ENCODE results near the gene VPS4A. TPM values are rescaled to one million over a fixed set of nuclear protein-coding genes. Genes with fewer than 3 reads are reported as not detected.

The VPS4A gene
- total RNA-seq, 1 experiment from 2014 or later = 23.9 TPM

DNA sequence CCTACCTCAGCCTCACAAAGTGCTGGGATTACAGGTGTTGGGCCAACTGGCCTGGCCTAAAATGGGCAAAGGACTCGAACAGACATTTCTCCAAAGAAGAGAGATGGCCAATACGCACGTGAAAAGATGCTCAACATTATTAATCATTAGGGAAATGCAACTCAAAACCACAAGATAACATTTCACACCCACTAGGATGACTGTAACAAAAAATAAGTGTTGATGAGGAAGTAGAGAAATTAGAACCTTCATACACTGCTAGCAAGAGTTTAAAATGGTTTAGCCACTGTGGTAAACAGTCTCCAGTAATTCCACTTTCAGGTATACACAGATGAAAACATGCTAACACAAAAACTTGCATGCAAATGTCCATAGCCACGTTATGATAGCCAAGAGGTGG is 34.8 kb downstream of the VPS4A start:
- H3K4me1 ChIP-seq (ENCODE audit: control insufficient read depth, insufficient read depth, low read length) = peaks cover 10% of the 10 kb centered on the region; the same call in 1 of the 2 replicates
- H3K9me3 ChIP-seq (ENCODE audit: control insufficient read depth, insufficient read depth, low read depth, low read length) = no peaks in the 10 kb centered on the region
- no peak overlapping the region for H3K27ac ChIP-seq (ENCODE audit: low read length)
- TF ChIP-seq SIN3A (IDR thresholded peaks at IDR 0.05; ENCODE audit: borderline replicate concordance, insufficient read depth, low read depth, low read length) (no peak), TCF7L2 (IDR thresholded peaks at IDR 0.05; ENCODE audit: low read depth, low read length) (no peak), POLR2AphosphoS5 (IDR thresholded peaks at IDR 0.05; ENCODE audit: low read depth, low read length) (no peak)
- TF ChIP-seq, protein P1, sequence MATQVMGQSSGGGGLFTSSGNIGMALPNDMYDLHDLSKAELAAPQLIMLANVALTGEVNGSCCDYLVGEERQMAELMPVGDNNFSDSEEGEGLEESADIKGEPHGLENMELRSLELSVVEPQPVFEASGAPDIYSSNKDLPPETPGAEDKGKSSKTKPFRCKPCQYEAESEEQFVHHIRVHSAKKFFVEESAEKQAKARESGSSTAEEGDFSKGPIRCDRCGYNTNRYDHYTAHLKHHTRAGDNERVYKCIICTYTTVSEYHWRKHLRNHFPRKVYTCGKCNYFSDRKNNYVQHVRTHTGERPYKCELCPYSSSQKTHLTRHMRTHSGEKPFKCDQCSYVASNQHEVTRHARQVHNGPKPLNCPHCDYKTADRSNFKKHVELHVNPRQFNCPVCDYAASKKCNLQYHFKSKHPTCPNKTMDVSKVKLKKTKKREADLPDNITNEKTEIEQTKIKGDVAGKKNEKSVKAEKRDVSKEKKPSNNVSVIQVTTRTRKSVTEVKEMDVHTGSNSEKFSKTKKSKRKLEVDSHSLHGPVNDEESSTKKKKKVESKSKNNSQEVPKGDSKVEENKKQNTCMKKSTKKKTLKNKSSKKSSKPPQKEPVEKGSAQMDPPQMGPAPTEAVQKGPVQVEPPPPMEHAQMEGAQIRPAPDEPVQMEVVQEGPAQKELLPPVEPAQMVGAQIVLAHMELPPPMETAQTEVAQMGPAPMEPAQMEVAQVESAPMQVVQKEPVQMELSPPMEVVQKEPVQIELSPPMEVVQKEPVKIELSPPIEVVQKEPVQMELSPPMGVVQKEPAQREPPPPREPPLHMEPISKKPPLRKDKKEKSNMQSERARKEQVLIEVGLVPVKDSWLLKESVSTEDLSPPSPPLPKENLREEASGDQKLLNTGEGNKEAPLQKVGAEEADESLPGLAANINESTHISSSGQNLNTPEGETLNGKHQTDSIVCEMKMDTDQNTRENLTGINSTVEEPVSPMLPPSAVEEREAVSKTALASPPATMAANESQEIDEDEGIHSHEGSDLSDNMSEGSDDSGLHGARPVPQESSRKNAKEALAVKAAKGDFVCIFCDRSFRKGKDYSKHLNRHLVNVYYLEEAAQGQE (IDR thresholded peaks at IDR 0.05; ENCODE audit: insufficient read depth in 1 of 2, low read depth in 2 of 2, low read length in 1 of 2) = no peak
- TF ChIP-seq, protein P2, sequence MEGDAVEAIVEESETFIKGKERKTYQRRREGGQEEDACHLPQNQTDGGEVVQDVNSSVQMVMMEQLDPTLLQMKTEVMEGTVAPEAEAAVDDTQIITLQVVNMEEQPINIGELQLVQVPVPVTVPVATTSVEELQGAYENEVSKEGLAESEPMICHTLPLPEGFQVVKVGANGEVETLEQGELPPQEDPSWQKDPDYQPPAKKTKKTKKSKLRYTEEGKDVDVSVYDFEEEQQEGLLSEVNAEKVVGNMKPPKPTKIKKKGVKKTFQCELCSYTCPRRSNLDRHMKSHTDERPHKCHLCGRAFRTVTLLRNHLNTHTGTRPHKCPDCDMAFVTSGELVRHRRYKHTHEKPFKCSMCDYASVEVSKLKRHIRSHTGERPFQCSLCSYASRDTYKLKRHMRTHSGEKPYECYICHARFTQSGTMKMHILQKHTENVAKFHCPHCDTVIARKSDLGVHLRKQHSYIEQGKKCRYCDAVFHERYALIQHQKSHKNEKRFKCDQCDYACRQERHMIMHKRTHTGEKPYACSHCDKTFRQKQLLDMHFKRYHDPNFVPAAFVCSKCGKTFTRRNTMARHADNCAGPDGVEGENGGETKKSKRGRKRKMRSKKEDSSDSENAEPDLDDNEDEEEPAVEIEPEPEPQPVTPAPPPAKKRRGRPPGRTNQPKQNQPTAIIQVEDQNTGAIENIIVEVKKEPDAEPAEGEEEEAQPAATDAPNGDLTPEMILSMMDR (IDR thresholded peaks at IDR 0.05) = no peak
- no peak overlapping the region for H3K4me3 ChIP-seq (ENCODE audit: low read depth in 2 of 2, low read length in 2 of 2)
- ATAC-seq (no peak), DNase-seq (ENCODE audit: low read depth, low spot score) (no peak)
- no peaks in the 10 kb centered on the region for H3K27me3 ChIP-seq (ENCODE audit: control insufficient read depth, insufficient read depth, low read length)
- intact Hi-C loops (cut with micrococcal nuclease; ENCODE audit: unreplicated experiment) = no loop called here
- in situ Hi-C loops (cut with HindIII; ENCODE audit: low pct_unique_long_range_greater_than_20kb, low sequenced_read_pairs) = no loop called here
- CTCF ChIA-PET = no interaction called here
- peaks cover 8% of the 10 kb centered on the region for H3K36me3 ChIP-seq (ENCODE audit: control insufficient read depth, insufficient read depth, low read length)
- BruUV-seq (replicated peaks) = no TSS peak
- POLR2A ChIA-PET = no interaction called here

DNA sequence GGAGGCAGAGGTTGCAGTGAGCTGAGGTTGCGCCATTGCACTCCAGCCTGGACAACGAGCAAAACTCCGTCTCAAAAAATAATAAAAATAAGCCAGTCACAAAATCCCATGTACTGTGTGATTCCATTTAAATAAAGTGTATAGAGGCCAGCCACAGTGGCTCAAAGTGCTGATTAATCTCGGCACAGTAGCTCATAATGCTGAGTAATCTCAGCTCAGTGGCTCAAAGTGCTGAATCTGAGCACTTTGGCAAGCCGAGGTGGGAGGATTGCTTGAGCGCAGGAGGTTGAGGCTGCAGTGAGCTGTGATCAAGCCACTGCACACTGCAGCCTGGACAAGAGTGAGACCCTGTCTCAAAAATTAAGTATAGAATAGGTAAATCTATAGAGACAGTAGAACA is 35.5 kb downstream of the VPS4A start:
- TF ChIP-seq, protein P1 (IDR thresholded peaks at IDR 0.05; ENCODE audit: insufficient read depth in 1 of 2, low read depth in 2 of 2, low read length in 1 of 2) = no peak
- TF ChIP-seq SIN3A (IDR thresholded peaks at IDR 0.05; ENCODE audit: borderline replicate concordance, insufficient read depth, low read depth, low read length) = no peak
- TF ChIP-seq TCF7L2 (IDR thresholded peaks at IDR 0.05; ENCODE audit: low read depth, low read length) = no peak
- TF ChIP-seq, protein P2 (IDR thresholded peaks at IDR 0.05) = no peak
- TF ChIP-seq POLR2AphosphoS5 (IDR thresholded peaks at IDR 0.05; ENCODE audit: low read depth, low read length) = no peak
- in situ Hi-C loops (cut with HindIII; ENCODE audit: low pct_unique_long_range_greater_than_20kb, low sequenced_read_pairs) (no loop called here), intact Hi-C loops (cut with micrococcal nuclease; ENCODE audit: unreplicated experiment) (no loop called here)
- Histone ChIP-seq H3K36me3 (ENCODE audit: control insufficient read depth, insufficient read depth, low read length) (peaks cover 5% of the 10 kb centered on the region), H3K4me1 (ENCODE audit: control insufficient read depth, insufficient read depth, low read length) (peaks cover 4% of the 10 kb centered on the region; the same call in 1 of the 2 replicates), H3K27me3 (ENCODE audit: control insufficient read depth, insufficient read depth, low read length) (no peaks in the 10 kb centered on the region), H3K9me3 (ENCODE audit: control insufficient read depth, insufficient read depth, low read depth, low read length) (no peaks in the 10 kb centered on the region), H3K27ac (ENCODE audit: low read length) (no peak overlapping the region), H3K4me3 (ENCODE audit: low read depth in 2 of 2, low read length in 2 of 2) (no peak overlapping the region)
- DNase-seq (ENCODE audit: low read depth, low spot score) = no peak
- ChIA-PET CTCF (no interaction called here), POLR2A (no interaction called here)
- no TSS peak for BruUV-seq (replicated peaks)
- peak; percentile 35; the same call in 1 of the 2 replicates for ATAC-seq
